ENCODE data around the gene CELSR1.

The CELSR1 gene

GRCh38 chr22:46386312-46386711 is 151.1 kb downstream of the CELSR1 start:
- Histone ChIP-seq H3K36me3 (ENCODE audit: insufficient read depth) (no peaks in the 10 kb centered on the region), H3K9ac (no peak overlapping the region), H4K20me1 (ENCODE audit: insufficient read depth) (no peaks in the 10 kb centered on the region), H3K4me1 (ENCODE audit: low read depth, poor library complexity, severe bottlenecking) (no peaks in the 10 kb centered on the region), H2AFZ (ENCODE audit: low read depth) (no peak overlapping the region), H3K79me2 (ENCODE audit: insufficient read depth, low read depth) (no peaks in the 10 kb centered on the region), H3K4me3 (IDR thresholded peaks at IDR 0.05; ENCODE audit: insufficient read depth, low read depth, low read length) (no peak overlapping the region), H3K27me3 (ENCODE audit: insufficient read depth, low read depth) (peaks cover 32% of the 10 kb centered on the region; the same call in 1 of the 2 replicates), H3K27ac (no peak overlapping the region), H3K4me2 (no peak overlapping the region)
- no peak for TF ChIP-seq CTCF (conservative IDR thresholded peaks at IDR 0.05; ENCODE audit: low read depth, low read length)

GRCh38 chr22:46382524-46382923 is 154.9 kb downstream of the CELSR1 start:
- H4K20me1 ChIP-seq (ENCODE audit: insufficient read depth): no peaks in the 10 kb centered on the region
- H2AFZ ChIP-seq (ENCODE audit: low read depth): no peak overlapping the region
- H3K27ac ChIP-seq: no peak overlapping the region
- no peak for TF ChIP-seq CTCF (conservative IDR thresholded peaks at IDR 0.05; ENCODE audit: low read depth, low read length)
- H3K4me2 ChIP-seq: no peak overlapping the region
- H3K4me1 ChIP-seq (ENCODE audit: low read depth, poor library complexity, severe bottlenecking): no peaks in the 10 kb centered on the region
- H3K79me2 ChIP-seq (ENCODE audit: insufficient read depth, low read depth): no peaks in the 10 kb centered on the region
- H3K27me3 ChIP-seq (ENCODE audit: insufficient read depth, low read depth): peaks cover 36% of the 10 kb centered on the region
- H3K4me3 ChIP-seq (IDR thresholded peaks at IDR 0.05; ENCODE audit: insufficient read depth, low read depth, low read length): no peak overlapping the region
- H3K36me3 ChIP-seq (ENCODE audit: insufficient read depth): no peaks in the 10 kb centered on the region
- H3K9ac ChIP-seq: no peak overlapping the region

- Histone ChIP-seq H3K4me3 (IDR thresholded peaks at IDR 0.05; ENCODE audit: insufficient read depth, low read depth, low read length) (no peak overlapping the region), H2AFZ (ENCODE audit: low read depth) (no peak overlapping the region), H3K4me1 (ENCODE audit: low read depth, poor library complexity, severe bottlenecking) (no peaks in the 10 kb centered on the region), H3K4me2 (no peak overlapping the region), H3K27me3 (ENCODE audit: insufficient read depth, low read depth) (peaks cover 28% of the 10 kb centered on the region), H3K79me2 (ENCODE audit: insufficient read depth, low read depth) (no peaks in the 10 kb centered on the region), H4K20me1 (ENCODE audit: insufficient read depth) (no peaks in the 10 kb centered on the region), H3K9ac (no peak overlapping the region), H3K36me3 (ENCODE audit: insufficient read depth) (no peaks in the 10 kb centered on the region), H3K27ac (no peak overlapping the region)
- no peak for TF ChIP-seq CTCF (conservative IDR thresholded peaks at IDR 0.05; ENCODE audit: low read depth, low read length)
These were observed 155.7 kb downstream of the CELSR1 start for GRCh38 chr22:46381731-46382130.

- Histone ChIP-seq H3K27ac (no peak overlapping the region), H3K4me1 (ENCODE audit: low read depth, poor library complexity, severe bottlenecking) (no peaks in the 10 kb centered on the region), H3K36me3 (ENCODE audit: insufficient read depth) (no peaks in the 10 kb centered on the region), H3K4me3 (IDR thresholded peaks at IDR 0.05; ENCODE audit: insufficient read depth, low read depth, low read length) (no peak overlapping the region), H4K20me1 (ENCODE audit: insufficient read depth) (no peaks in the 10 kb centered on the region), H3K27me3 (ENCODE audit: insufficient read depth, low read depth) (peaks cover 26% of the 10 kb centered on the region), H3K9ac (no peak overlapping the region), H3K4me2 (no peak overlapping the region), H2AFZ (ENCODE audit: low read depth) (no peak overlapping the region), H3K79me2 (ENCODE audit: insufficient read depth, low read depth) (no peaks in the 10 kb centered on the region)
- no peak for TF ChIP-seq CTCF (conservative IDR thresholded peaks at IDR 0.05; ENCODE audit: low read depth, low read length)
These were observed 156.3 kb downstream of the CELSR1 start for GRCh38 chr22:46381142-46381541.
